GM21360 (cell line): ENCODE results near the gene FGF2.
A peak's percentile ranks its signal among the peaks of the same experiment; 100 is the strongest.

Experiments used
- ATAC-seq: cut with Tn5 transposase; IDR thresholded peaks from one replicate; pipeline ENCODE4 v1.9.1; 2021; ENCODE audit warnings: mild to moderate bottlenecking, moderate library complexity; ENCODE audit not compliant: unreplicated experiment

FGF2 gene

DNA sequence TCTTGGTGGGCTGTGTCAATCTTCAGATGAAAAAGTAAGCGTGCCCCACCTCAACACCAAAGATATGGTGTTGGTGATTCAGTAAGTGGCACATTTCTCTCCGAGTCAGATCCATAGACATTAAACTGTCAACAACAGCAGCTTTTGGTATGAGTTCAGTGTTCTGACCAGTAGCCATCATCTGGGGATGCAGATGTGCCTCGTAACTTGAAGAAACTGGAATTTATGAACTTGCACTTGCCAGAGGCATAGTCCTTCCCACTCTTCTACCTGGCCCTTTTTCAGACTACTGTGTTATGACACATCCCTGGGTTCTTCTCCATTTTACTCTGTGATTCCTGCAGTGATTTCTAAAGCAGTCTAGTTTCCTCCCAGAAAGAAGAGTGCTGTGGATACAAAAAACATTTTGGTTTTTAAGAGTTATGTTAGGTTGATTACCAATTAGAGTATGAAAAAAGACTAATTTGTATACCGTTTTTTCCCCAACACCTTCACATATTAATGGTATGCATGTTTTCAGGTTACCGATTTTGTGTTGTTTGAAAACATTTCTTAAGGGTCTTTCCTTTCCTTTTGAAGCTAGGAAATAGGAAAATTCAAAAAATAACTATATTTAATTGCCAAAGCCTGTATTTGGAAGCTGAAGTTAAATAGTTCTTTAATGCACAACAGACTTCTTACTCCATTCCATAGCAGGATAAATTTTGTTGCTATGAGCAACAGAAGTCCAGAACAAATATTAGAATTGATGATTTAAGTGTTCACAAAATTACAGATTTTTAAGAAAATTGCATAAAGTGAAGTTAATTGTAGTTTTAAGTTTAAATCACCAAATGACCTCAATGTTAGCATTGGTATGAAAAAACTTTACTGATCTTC lies 56.5 kb downstream of the FGF2 start:
- ATAC-seq = no peak

DNA sequence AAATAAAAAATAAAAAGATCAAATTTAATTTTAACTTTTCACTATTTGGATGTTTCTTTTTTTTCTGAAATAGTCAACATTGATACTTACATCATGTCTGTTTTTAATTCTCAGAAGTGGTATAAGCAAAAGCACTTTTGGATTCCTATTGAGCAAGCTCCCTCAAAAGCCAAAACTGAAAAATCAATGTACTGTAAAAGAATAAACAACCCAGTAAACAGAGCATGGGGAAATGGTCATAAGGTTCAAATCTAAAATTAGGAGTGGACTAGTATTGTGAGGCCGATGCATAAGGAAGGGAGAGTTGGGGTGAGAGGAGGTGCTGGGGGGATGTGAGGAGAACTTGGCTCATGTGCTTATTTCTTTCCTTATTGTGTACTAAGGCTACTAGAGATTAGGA lies 57.9 kb downstream of the FGF2 start:
- no peak for ATAC-seq

DNA sequence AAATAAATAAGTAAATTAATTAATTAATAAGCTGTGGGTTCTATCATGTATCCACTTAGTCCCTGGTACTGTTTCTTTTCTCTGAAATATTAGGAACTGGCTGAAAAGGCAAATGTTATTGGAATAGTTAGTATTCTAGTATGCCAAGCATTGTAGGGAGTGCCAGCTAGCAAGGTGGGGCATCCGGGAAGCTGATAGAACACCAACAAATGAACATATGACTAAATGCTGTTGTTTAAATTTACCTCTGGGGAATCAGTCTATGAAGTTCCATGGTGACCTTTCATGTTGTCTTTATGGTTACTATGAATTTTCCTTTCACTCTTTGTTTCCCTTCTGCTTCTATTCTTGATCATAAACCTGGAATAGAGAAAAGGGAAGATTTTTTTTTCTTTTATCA lies 63.1 kb downstream of the FGF2 start:
- no peak for ATAC-seq

DNA sequence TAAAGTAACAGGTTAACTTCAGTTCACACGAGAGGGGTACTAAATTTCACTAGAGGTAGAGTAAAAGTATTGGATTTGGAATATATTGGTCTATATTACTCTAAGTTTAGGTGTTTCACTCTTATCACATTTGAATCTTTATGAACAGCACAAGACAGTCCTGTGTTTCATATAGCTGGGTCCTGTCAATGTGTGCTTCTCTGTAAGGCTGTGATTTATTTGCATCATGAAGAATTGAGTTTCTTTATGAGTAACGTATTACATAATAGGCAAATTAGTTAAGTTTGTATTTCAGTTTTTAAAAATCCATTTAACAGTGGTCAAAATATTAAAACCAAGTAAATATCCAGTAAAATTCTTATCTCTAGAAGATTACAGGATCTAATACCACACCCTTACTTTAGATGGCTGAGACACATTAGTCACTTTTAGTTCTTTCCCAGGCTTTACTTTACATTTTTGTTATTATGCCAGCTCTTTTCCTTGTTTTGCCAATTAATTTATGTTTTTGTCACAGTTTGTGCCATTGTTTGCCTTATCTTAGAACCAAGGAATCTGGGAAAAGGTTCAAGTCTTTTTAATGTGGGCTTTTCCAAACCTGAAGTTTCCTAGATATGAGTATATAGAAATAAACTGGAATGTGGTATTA lies 63.6 kb downstream of the FGF2 start:
- ATAC-seq = no peak

DNA sequence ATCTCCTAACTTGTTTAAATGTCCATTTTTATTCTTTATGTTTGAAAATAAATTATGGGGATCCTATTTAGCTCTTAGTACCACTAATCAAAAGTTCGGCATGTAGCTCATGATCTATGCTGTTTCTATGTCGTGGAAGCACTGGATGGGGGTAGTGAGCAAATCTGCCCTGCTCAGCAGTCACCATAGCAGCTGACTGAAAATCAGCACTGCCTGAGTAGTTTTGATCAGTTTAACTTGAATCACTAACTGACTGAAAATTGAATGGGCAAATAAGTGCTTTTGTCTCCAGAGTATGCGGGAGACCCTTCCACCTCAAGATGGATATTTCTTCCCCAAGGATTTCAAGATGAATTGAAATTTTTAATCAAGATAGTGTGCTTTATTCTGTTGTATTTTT lies 68.2 kb downstream of the FGF2 start:
- ATAC-seq = no peak

DNA sequence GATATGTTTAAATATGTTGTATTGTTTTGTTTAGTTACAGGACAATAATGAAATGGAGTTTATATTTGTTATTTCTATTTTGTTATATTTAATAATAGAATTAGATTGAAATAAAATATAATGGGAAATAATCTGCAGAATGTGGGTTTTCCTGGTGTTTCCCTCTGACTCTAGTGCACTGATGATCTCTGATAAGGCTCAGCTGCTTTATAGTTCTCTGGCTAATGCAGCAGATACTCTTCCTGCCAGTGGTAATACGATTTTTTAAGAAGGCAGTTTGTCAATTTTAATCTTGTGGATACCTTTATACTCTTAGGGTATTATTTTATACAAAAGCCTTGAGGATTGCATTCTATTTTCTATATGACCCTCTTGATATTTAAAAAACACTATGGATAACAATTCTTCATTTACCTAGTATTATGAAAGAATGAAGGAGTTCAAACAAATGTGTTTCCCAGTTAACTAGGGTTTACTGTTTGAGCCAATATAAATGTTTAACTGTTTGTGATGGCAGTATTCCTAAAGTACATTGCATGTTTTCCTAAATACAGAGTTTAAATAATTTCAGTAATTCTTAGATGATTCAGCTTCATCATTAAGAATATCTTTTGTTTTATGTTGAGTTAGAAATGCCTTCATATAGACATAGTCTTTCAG lies 68.8 kb downstream of the FGF2 start:
- ATAC-seq = no peak

DNA sequence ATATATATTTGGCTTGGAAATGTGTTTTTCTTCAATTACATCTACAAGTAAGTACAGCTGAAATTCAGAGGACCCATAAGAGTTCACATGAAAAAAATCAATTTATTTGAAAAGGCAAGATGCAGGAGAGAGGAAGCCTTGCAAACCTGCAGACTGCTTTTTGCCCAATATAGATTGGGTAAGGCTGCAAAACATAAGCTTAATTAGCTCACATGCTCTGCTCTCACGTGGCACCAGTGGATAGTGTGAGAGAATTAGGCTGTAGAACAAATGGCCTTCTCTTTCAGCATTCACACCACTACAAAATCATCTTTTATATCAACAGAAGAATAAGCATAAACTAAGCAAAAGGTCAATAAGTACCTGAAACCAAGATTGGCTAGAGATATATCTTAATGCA lies 69.6 kb downstream of the FGF2 start:
- no peak for ATAC-seq

DNA sequence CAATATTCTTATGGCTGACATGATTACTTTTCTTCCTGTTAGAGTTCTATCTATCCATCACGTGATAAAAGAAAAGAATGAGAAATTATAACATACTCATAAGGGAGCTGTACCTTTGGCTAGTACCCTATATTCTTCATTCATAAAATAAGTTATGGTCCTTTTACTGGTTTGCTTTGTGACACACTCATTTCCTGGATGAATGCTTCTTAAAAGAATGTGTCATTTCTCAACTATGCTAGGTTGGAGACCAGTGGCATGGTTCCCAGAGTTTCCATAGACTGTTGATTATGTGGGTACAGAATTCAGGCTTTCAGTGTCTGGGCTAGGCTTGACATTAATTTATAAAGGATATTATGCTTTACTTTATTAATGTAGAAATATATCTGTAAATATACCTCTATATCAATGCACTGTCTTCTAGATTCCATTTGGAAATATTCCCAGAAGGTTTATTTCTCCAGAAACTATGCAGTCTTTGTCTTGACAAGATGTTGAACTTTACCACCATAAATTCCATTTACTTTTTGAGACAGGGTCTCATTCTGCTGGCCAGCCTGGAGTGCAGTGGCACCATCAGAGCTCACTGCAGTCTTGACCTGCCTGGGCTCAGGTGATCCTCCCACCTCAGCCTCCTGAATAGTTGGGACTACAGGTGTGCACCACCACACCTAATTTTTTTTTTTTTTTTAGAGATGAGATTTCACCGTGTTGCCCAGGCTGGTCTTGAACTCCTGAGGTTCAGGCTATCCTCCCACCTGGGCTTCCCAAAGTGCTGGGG lies 71.9 kb downstream of the FGF2 start:
- ATAC-seq = no peak

DNA sequence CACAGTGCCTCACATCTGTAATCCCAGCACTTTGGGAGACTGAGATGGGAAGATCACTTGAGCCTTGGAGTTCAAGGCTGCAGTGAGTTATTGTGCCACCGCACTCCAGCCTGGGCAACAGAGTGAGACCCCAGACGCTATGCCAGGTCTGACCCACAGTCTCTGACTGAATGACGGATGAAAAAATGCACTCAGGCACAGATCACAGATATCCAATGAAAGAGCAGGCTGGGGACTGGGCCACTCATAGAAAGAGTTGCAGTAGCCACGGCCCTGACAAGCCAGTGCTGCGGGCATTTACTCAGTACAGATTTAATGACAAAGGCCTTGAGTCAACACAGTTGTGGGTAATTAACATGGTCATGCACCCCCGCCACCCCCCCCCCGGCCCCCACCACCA lies 73.1 kb downstream of the FGF2 start:
- no peak for ATAC-seq

DNA sequence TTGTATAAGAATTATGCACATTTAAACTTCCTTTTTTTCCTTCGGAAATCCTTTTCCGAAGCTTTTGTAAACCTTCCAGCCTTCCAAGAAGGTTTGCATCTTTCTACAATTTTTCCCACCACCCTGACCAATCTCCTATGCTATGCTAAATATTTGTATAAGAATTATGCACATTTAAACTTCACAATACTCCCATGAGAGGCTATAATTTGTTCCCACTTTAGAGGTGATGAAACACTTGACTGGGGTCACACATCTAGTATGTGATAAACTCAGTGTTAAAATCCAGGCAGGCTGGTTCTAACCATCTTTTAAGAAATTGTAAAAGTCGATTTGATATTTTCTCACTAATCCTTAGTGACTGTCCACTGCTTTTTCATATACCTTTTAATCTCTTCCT lies 73.7 kb downstream of the FGF2 start:
- ATAC-seq = no peak

DNA sequence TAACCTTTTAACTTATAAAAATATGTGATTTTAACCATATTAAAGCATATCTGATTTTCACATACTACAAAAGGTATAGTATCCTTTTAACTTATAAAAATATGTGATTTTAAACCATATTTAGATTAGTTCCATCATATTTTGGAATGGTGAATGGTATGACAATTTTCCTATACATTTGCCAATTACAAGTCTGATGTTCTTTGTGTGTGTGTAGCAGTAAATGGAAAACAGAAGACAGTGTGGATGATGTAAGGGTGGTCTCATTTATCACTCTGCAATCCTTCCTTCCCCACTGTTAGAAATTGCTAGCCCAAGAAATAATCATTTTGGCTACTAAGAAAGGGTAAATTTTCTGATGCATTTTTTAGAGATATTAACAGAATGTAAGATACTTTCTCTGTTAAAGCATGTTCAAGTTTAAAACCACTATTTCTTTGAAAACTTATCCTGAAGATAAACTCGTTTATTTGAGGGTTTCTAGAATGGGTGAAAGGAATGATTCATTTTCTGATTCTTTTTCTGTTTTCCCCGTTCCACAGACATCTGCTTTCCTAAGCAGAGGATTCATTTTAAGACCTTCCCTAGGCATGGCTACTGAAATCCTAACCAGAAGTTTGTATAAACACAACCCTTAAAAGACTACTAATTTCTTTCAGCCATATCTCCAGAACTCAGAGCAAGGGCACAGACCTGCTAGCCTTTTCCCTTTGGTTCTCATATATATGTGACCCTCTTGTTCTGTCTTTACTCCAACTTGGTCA lies 74.8 kb downstream of the FGF2 start:
- ATAC-seq = no peak

DNA sequence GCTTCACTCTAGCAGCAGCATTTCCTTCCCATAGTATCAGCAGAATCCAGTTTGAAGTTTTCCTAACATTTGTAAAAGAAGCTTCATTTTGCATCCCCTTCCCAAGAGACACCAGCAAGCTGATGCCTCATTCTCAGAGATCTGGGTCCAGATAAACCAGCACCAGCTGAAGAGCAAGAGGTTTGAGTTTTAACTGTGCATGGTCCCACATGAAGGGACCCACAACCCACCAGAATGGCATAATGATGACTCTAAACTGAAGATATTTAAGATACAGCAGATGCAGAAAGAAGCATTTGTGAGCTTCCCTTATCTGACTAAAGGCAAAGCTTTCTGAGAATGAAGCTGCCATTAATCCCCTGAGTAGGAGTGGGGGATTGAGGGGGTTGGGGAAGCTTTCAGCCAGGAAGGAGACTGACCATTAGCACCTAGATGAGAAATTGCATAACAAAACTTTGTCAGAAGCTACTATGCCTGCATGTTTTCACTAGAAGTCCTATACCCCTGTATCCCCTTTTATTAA lies 77.2 kb downstream of the FGF2 start:
- ATAC-seq = no peak

DNA sequence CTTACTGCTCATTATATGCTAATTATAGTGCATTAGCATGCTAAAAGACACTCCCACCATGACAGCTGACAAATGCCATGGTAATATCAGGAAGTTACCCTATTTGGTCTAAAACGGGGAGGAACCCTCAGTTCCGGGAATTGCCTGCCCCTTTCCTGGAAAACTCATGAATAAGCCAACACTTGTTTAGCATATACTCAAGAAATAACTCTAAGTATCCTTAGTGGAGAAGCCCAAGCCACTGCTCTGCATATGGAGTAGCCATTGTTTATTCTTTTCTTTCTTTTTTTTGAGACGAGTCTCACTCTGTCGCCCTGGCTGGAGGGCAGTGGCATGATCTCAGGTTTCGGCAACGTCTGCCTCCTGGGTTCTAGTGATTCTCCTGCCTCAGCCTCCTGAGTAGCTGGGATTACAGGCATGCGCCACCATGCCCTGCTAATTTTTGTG lies 80.3 kb downstream of the FGF2 start:
- no peak for ATAC-seq

DNA sequence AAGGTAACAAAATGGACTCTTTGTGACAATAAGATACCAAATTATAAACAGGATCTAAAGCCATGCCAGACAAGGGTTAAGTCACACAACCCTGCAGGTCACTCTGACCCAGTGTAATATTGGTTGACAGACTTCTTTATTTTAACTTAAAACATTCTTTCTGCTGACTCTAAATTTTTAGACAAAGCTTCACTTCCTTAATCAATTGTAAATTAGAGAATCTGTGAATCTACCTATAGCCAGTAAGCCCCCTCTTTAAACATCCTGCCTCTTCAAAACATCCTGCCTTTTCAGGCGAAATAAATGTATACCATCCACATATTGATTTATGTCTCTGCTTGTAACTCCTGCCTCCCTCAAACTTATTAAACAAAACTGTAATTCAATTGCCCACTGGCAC lies 81.6 kb downstream of the FGF2 start:
- ATAC-seq = no peak

DNA sequence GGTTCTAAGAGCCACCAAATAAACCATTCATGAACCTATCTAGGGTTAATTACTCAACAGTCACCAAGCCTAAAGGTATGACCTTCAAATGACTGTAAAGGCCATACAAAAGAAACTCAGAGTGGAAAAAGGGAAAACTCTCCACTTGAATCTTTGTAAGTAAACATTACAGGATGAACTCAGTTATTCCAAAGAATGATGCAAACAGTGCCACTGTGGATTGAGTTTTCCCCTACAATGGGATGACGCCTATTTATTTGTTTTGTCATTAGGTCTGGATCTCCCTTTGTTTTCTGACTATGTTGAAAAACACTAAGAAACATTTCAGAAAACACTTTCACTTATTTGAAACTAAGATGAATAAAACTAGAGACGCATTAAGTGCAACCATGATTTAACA lies 83.1 kb downstream of the FGF2 start:
- no peak for ATAC-seq

DNA sequence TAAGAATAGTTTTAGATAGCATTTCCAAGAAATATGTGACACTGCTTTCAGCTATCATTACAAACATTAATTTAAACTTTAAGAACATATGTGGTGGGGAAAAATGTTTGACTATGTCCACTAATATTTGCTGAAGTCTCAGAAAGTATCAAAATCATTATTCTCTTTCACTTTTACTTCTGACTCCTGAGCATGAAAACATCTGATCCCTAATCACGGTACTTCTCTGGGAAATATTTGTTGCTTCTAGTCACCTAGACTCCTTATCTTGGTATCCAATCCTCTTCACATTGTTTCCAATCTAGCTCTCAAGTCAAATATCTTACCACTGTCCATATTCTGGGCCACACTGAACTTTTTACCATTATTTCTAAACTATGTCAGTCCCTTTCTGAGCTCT lies 85.0 kb downstream of the FGF2 start:
- no peak for ATAC-seq

DNA sequence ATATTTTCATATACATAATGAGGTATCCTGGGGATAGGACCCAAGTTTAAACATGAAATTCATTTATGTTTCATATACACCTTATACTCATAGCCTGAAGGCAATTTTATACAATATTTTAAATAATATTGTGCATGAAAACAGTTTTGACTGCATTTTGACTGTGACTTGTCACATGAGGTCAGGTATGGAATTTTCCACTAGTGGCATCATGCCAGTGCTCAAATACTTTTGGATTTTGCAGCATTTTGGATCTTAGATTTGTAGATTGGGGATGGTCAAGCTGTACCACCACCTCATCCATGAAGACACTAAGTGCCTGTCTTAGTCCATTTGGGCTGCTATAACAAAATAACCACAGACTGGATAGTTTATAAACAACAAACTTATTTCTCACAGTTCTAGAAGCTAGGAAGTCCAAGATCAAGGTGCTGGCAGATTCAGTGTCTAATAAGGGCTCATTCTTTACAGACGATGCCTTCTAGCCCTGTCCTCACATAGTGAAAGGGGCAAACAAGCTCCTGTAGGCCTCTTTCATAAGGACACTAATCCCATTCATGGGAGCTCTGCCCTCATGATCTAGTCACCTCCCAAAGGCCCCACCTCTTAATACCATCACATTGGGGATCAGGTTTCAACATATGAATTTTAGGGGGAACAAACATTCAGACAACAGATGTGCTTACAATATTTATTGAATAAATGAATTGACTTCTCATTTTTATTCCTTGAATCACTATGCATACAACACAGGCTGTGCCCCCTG lies 86.4 kb downstream of the FGF2 start:
- ATAC-seq = no peak

DNA sequence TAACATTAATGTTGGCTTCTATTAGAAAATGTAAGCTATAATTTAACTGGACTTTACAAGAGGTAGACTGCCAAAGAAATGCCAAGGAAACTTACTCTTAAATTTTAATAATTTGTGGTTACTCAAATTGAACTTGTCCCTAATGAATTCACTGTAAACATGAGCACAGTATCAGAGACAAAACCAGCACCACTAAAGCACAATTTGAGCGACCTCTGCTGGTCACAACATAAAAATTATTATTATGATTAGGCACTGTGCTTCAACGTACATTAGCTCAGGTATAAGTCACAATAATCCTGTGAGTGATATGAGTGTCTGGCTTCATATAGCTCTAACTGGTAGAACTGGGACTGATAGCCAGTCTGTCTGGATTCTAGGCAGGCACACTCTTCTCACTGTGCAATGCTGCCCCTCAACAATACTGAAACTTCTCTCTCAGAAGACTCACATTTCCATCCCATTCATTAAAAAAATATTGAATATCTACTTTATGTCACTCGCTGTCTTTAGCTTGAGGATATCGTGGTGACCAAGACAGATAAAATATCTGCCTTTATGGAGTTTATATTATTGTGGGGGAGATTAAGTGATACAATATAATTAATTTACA lies 87.8 kb downstream of the FGF2 start:
- ATAC-seq = peak; percentile 86

DNA sequence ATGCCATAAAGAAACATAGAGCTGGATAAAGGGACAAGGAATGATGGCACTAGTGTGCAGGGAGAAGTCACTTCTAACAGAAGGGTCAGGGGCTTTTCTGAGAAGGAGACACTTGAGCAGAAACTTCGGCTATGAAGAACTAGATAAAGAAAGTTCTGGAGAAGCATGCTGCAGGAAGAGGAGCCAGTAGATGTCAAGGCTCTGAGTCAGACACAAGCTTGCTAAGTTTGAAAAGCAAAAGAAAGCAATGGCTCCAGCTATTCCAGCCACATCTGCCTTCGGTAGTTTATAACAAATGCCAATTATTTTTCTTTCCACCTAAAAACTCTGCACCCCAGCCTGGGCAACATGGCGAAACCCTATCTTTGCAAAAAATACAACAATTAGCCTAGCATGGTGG lies 88.3 kb downstream of the FGF2 start:
- ATAC-seq = no peak
